ENCODE results near the gene RNU6-7. TPM values are rescaled to one million over a fixed set of nuclear protein-coding genes. Genes with fewer than 3 reads are reported as not detected.
A peak's percentile ranks its signal among the peaks of the same experiment; 100 is the strongest.

RNU6-7 gene
- total RNA-seq: not detected

DNA sequence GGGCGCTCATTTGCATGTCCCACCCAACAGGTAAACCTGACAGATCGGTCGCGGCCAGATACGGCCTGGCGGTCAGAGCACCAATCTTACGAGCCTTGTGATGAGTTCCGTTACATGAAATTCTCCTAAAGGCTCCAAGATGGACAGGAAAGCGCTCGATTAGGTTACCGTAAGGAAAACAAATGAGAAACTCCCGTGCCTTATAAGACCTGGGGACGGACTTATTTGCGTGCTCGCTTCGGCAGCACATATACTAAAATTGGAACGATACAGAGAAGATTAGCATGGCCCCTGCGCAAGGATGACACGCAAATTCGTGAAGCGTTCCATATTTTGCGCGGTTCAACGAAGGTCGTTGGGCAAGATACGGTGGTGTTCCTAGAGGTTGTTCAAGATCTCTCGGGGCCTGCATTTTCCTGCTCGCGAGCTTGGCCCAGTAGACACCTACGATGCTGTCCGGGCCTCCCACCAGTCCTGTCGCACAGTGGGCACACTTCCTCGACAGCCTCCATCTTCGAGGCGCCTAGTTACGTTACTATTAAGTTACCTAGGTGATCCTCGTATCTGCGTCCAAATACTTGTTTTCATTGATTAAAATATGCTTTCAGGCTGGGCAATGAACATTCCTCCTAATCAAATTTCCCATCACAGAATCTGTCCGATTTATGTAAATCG lies at the start of gene RNU6-7:
RNU6-7 (plus strand) TSS at position 230 of the 675 bp plus-strand sequence.
- ChIA-PET POLR2A (no interaction called here), CTCF (interaction anchor here (0.6 kb wide), 1 partner anchor 170 kb away, joined by 4 read pairs; no protein-coding TSS in a partner anchor)
- Mint-ChIP-seq H3K27ac (peak within 1 kb of the TSS; percentile 97), H3K36me3 (ENCODE audit: low read depth) (peaks cover 2% of the 10 kb centered on the region), H3K27me3 (peaks cover 5% of the 10 kb centered on the region), H3K9me3 (no peaks in the 10 kb centered on the region), H3K4me3 (peak within 1 kb of the TSS; percentile 86), H3K4me1 (peaks cover 48% of the 10 kb centered on the region)
- DNase-seq: peak; percentile 15

DNA sequence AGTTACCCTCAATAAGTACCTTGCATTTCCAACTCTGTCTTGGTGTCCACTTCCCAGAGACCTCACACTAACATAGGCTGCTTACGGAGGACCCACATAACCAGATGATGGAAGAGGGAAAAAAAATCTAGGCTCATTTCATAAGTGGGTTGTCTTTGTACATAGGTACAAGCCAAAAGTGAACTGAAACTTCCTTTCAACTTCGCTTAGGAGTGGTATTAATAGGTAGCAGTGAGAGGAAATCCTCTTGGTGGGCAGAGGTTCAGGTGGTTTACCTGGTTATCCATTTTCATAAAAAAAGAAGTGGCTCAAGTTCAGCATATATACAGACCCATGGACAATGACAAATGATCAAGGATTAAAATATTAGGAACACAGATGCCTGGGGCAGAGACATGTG lies 35.8 kb upstream of the RNU6-7 start:
- Mint-ChIP-seq H3K36me3 (ENCODE audit: low read depth) (no peaks in the 10 kb centered on the region), H3K27me3 (peaks cover 5% of the 10 kb centered on the region), H3K4me1 (no peaks in the 10 kb centered on the region), H3K4me3 (no peak overlapping the region), H3K9me3 (peaks cover 2% of the 10 kb centered on the region), H3K27ac (no peak overlapping the region)
- ChIA-PET CTCF (no interaction called here), POLR2A (no interaction called here)
- DNase-seq: no peak

DNA sequence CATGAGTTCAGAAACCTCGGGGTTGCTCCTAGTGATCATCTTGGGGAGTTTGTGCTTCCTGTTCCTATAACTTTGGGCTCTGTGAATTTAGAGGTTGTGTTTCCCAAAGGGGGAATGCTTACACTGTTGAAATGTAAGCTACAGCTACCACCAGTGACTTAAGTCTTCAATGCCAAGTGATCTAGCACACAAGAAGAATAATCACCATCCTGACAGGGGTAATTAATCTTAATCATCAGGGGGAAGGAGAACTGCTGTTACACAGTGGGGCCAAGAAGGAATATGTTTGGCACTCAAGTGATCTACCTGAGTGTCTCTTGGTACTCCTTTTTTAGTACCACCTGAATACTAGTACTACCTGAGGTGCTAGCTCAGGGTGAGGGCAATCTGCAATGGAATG lies 34.9 kb upstream of the RNU6-7 start:
- Mint-ChIP-seq H3K4me3 (no peak overlapping the region), H3K4me1 (no peaks in the 10 kb centered on the region), H3K36me3 (ENCODE audit: low read depth) (no peaks in the 10 kb centered on the region), H3K27me3 (peaks cover 5% of the 10 kb centered on the region), H3K9me3 (peaks cover 2% of the 10 kb centered on the region), H3K27ac (no peak overlapping the region)
- DNase-seq: no peak
- ChIA-PET CTCF (no interaction called here), POLR2A (no interaction called here)

DNA sequence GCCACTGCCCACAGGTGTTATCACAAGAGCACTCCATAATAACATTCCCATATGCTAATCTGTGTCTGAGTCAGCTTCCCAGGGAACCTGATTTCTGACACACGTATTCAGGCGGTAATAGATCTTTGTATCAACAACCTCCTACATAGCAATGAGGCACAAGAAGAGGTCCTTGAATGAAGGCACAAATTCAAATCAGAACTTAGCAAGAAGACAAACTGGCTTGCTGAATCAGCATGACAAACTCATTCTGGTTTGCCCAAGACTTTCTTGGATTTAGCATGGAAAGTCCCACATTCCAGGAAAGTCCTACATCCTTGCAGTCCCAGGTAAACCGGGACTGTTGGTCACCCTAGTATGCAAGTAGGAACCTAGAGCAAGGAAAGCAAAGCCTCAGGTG lies 33.9 kb upstream of the RNU6-7 start:
- ChIA-PET CTCF (no interaction called here), POLR2A (no interaction called here)
- no peaks in the 10 kb centered on the region for H3K4me1 Mint-ChIP-seq
- H3K36me3 Mint-ChIP-seq (ENCODE audit: low read depth): no peaks in the 10 kb centered on the region
- H3K4me3 Mint-ChIP-seq: no peak overlapping the region
- no peaks in the 10 kb centered on the region for H3K9me3 Mint-ChIP-seq
- H3K27ac Mint-ChIP-seq: no peak overlapping the region
- no peaks in the 10 kb centered on the region for H3K27me3 Mint-ChIP-seq
- DNase-seq: no peak

DNA sequence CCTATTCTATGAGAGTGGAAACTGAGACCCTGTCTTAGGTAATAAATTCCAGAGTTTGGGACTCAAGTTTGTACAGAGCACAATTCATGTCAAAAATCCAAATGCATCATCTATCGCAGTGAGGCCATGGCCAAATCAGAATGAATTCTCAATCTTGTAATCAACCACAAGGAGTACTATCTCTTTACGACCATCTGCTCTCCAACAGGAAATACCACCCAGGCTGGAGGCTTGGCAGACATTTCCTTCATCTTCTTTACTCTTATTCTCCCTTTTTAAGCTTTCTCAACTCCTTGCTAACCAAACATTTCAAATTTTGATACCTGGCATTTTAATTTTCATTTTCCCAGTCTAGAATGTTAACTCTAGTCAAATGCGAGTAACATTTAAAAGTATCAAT lies 32.7 kb upstream of the RNU6-7 start:
- Mint-ChIP-seq H3K27ac (no peak overlapping the region), H3K4me3 (no peak overlapping the region), H3K27me3 (peaks cover 4% of the 10 kb centered on the region), H3K9me3 (no peaks in the 10 kb centered on the region), H3K4me1 (no peaks in the 10 kb centered on the region), H3K36me3 (ENCODE audit: low read depth) (no peaks in the 10 kb centered on the region)
- no peak for DNase-seq
- POLR2A ChIA-PET: no interaction called here
- CTCF ChIA-PET: no interaction called here

DNA sequence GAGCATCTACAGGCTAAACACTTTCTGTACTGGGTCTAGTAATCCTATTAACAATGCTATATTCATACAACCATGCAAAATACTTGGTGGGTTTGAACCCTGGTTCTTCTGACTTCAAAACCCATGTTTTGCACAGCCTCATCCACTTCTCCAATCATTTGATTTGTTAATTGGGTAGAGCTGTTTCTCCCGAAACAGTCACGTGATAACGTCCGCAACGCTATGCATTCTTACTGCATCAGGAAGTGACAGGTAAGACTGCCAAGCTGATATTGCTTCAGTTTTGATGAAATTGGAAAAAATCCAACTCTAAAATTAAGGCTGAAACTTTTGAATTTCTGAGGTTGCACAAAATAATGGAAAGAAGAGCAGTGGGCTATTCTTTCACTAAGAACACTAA lies 30.4 kb upstream of the RNU6-7 start:
- no peak overlapping the region for H3K4me3 Mint-ChIP-seq
- H3K4me1 Mint-ChIP-seq: no peaks in the 10 kb centered on the region
- peaks cover 4% of the 10 kb centered on the region for H3K27me3 Mint-ChIP-seq
- no peaks in the 10 kb centered on the region for H3K9me3 Mint-ChIP-seq
- H3K36me3 Mint-ChIP-seq (ENCODE audit: low read depth): no peaks in the 10 kb centered on the region
- no peak overlapping the region for H3K27ac Mint-ChIP-seq
- no peak for DNase-seq
- ChIA-PET POLR2A (interaction anchor here (0.6 kb wide), 1 partner anchor 19 kb away, joined by 3 read pairs; no protein-coding TSS in a partner anchor), CTCF (no interaction called here)

DNA sequence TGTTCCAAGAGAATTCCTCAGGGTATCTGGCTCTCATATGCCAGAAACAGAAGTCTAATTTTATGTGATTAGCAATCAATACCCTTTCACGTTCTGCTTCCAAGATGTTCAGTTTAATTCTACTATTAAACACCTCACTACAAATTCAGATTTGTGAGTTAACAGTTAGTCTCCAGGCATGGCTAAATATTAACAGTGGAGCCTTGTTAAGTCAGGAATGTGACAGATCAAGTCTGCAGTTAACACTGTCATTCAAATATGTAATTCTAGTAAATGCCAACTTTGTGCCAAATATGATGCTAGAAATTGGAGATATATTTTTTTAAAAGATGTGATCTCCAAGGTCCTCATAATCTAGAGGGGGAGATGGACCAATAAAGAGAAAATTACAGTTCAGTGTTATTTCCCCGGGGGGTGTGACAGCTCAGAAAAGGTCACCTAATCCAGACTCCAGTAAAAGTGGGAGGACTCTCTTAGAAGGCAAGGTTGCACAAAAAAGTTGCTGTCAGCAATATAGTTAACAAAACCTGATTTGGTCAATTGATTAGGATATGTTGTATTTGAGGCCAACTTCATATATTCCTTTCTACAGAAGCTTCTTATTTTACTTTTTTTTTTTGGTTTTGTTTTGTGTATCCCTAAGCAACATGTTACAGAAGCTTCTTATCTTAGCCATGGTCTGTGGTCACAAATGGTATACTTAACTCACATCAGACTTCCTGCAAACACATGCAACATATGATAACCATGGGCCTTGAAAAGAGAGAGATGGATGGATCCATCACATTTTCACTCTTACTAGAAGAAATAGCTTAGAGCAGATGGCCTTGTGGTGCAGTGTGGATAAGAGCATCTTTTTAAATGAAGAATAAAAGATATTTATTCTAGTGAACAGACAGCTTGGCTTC lies 18.4 kb upstream of the RNU6-7 start:
- POLR2A ChIA-PET: no interaction called here
- Mint-ChIP-seq H3K9me3 (peaks cover 21% of the 10 kb centered on the region), H3K4me3 (no peak overlapping the region), H3K4me1 (peaks cover 7% of the 10 kb centered on the region), H3K27me3 (peaks cover 10% of the 10 kb centered on the region), H3K27ac (no peak overlapping the region), H3K36me3 (ENCODE audit: low read depth) (peaks cover 3% of the 10 kb centered on the region)
- DNase-seq: no peak
- CTCF ChIA-PET: no interaction called here

DNA sequence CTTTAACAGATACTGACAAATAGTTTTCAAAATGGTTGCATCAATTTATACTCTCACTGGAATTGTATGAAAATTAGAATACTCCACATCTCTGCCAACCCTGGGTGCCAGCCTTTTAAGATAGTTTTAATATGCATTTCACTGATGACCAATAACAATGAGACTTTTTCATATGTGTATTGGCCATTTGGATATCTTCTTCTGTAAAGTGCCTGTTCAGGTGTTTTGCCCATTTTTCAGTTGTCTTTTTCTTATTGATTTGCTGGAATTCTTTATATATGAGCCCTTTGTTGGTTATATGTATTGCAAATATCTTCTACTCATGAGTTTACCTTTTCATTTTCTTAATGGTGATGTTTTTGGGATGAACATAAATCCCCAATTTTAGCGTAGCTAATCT lies 16.7 kb upstream of the RNU6-7 start:
- Mint-ChIP-seq H3K4me3 (no peak overlapping the region), H3K27me3 (peaks cover 8% of the 10 kb centered on the region), H3K4me1 (peaks cover 7% of the 10 kb centered on the region), H3K9me3 (peaks cover 17% of the 10 kb centered on the region), H3K27ac (no peak overlapping the region), H3K36me3 (ENCODE audit: low read depth) (peaks cover 3% of the 10 kb centered on the region)
- no peak for DNase-seq
- POLR2A ChIA-PET: no interaction called here
- CTCF ChIA-PET: no interaction called here

DNA sequence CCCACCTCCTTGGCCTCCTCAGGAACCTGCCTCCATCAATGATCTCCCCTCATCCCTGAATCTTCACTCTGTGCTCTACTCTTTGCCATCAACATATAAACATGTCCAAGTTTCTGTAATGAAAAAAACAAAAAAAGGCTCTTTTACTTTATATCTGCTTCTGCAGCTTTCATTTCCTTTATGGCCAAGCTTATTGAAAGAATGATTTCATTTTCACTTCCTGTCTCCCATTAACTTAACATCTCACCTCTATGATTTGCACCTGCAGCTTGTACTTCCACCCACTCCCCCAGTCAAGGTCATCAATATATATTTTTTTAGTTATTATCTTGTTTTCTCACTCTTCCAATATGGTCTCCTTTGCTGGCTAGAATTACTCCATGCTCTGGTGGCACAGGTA lies 15.6 kb upstream of the RNU6-7 start:
- ChIA-PET POLR2A (no interaction called here), CTCF (interaction anchor here (0.6 kb wide), 1 partner anchor 24 kb away, joined by 3 read pairs; no protein-coding TSS in a partner anchor)
- H3K9me3 Mint-ChIP-seq: peaks cover 17% of the 10 kb centered on the region
- H3K27me3 Mint-ChIP-seq: peaks cover 2% of the 10 kb centered on the region
- H3K4me3 Mint-ChIP-seq: no peak overlapping the region
- H3K27ac Mint-ChIP-seq: no peak overlapping the region
- peaks cover 3% of the 10 kb centered on the region for H3K36me3 Mint-ChIP-seq (ENCODE audit: low read depth)
- no peak for DNase-seq
- H3K4me1 Mint-ChIP-seq: peaks cover 7% of the 10 kb centered on the region

DNA sequence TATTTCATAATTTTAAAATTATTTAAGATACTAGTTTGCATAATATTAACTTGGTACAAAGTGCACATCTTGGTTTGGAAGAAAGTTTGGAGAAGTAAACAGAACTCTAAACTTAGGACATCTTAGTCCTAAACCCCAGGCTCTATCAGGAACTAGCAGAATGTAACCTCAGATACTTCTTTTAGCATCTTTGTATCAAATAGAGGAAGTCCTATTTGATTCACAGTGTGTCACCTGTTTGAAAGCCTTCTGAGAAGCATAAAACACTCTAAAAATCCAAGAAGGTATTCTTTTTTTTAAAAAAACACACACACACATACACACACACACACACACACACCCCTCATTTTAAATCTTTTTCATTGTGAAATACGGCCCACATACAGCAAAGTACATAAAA lies 12.0 kb upstream of the RNU6-7 start:
- Mint-ChIP-seq H3K27ac (no peak overlapping the region), H3K4me1 (peaks cover 7% of the 10 kb centered on the region), H3K4me3 (no peak overlapping the region), H3K36me3 (ENCODE audit: low read depth) (peaks cover 3% of the 10 kb centered on the region), H3K9me3 (peaks cover 13% of the 10 kb centered on the region), H3K27me3 (no peaks in the 10 kb centered on the region)
- CTCF ChIA-PET: no interaction called here
- no peak for DNase-seq
- POLR2A ChIA-PET: no interaction called here

DNA sequence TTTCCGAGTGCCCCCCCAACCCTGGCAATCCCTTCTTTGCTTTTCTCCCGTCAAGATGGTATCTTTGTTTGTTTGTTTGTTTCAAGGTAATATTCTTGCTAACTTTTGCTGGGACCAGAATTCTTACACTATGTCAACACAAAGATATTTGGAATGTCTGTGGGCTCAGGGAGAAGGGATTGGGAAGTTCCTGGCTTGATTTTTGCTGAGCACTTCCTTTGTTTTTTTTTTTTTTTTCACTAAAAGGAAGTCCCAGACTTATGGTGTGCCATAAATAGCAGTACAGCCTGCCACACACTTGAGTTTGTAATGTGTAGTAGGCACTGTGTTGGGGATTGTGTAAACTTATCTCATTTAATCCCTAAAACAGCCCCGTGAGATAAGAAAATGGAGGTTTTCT lies 11.2 kb upstream of the RNU6-7 start:
- CTCF ChIA-PET: no interaction called here
- Mint-ChIP-seq H3K27me3 (peaks cover 3% of the 10 kb centered on the region), H3K27ac (no peak overlapping the region), H3K36me3 (ENCODE audit: low read depth) (peaks cover 3% of the 10 kb centered on the region), H3K4me1 (peaks cover 7% of the 10 kb centered on the region), H3K9me3 (peaks cover 8% of the 10 kb centered on the region), H3K4me3 (no peak overlapping the region)
- POLR2A ChIA-PET: interaction anchor here (0.6 kb wide), 1 partner anchor 20 kb away, joined by 3 read pairs; no protein-coding TSS in a partner anchor
- no peak for DNase-seq

DNA sequence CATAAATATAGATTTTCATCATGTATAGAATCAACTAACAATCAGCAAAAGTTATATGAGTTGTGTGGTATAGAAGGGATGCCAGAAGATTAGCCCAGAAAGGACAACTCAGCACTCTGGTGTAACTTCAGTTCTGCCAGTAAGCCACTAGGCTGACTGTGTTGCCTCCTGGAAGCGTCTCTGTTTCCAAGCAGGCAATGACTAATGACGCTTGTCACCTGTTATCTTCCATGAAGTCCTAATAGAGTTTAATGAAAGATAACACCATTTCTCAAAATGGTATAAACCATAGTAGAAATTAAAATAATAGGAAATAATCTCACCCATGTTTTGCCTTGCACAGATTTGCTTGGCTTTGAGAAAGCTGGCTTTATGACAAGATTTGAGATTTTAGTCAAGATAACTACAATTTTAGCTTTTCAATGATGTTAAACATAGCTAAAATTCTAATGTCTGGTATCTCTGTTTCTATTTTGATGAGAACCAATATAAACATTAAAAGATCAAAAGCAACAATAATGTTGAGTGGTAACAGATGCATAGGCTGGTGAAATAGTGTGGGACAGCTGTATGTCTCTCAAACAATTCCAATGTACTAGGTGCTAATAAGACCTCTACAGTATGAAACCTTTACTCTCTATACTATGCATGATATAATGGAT lies 9.0 kb upstream of the RNU6-7 start:
- no peaks in the 10 kb centered on the region for H3K36me3 Mint-ChIP-seq (ENCODE audit: low read depth)
- peaks cover 3% of the 10 kb centered on the region for H3K9me3 Mint-ChIP-seq
- no peak overlapping the region for H3K4me3 Mint-ChIP-seq
- ChIA-PET CTCF (no interaction called here), POLR2A (no interaction called here)
- no peaks in the 10 kb centered on the region for H3K4me1 Mint-ChIP-seq
- no peak for DNase-seq
- no peak overlapping the region for H3K27ac Mint-ChIP-seq
- peaks cover 3% of the 10 kb centered on the region for H3K27me3 Mint-ChIP-seq

DNA sequence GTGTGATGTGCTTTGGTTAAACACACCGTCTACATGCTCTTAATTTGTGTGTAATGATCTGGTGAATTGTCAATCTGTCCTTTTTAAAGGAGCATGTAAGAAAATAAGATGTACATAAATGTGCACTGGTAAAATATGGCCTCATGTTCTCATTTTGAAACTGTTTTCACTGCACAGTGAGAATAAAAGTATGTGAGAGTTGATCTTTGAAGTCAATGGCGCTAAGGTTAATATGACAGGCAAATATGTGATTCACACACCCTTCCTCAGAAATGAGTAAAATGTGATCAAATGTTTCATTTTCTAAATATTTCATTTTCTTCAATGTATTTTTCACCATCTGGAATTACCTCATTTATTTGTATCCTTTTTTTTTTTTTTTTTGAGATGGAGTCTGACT lies 8.3 kb upstream of the RNU6-7 start:
- H3K27me3 Mint-ChIP-seq: peaks cover 3% of the 10 kb centered on the region
- H3K36me3 Mint-ChIP-seq (ENCODE audit: low read depth): no peaks in the 10 kb centered on the region
- no peak for DNase-seq
- H3K4me3 Mint-ChIP-seq: no peak overlapping the region
- H3K9me3 Mint-ChIP-seq: peaks cover 3% of the 10 kb centered on the region
- POLR2A ChIA-PET: no interaction called here
- CTCF ChIA-PET: no interaction called here
- no peaks in the 10 kb centered on the region for H3K4me1 Mint-ChIP-seq
- H3K27ac Mint-ChIP-seq: no peak overlapping the region
